IgD-negative memory B cell (primary cell): ENCODE results near the gene DNAJA4. TPM values are rescaled to one million over a fixed set of nuclear protein-coding genes. Genes with fewer than 3 reads are reported as not detected.
A peak's percentile ranks its signal among the peaks of the same experiment; 100 is the strongest.

Source experiments
- H3K27ac Mint-ChIP-seq, 3 donors: one replicate each; pipeline ENCODE4 v1.8.0; 2020 to 2022; ENCODE audit warnings: mild to moderate bottlenecking in 3 of 3, mixed read lengths in 3 of 3, moderate library complexity in 1 of 3
- H3K27me3 Mint-ChIP-seq: one replicate; pipeline ENCODE4 v1.8.0; 2021; ENCODE audit warnings: mixed read lengths
- H3K36me3 Mint-ChIP-seq: one replicate; pipeline ENCODE4 v1.8.0; 2020; ENCODE audit warnings: mild to moderate bottlenecking, mixed read lengths
- H3K4me1 Mint-ChIP-seq, 3 donors: one replicate each; pipeline ENCODE4 v1.8.0; 2020 to 2022; ENCODE audit warnings: mixed read lengths in 3 of 3, mild to moderate bottlenecking in 1 of 3
- H3K4me3 Mint-ChIP-seq, 4 donors: one replicate each; pipeline ENCODE4 v1.8.0; 2020 to 2022; ENCODE audit warnings: mild to moderate bottlenecking in 4 of 4, mixed read lengths in 4 of 4, moderate library complexity in 3 of 4
- H3K9me3 Mint-ChIP-seq, 3 donors: one replicate each; pipeline ENCODE4 v1.8.0; 2020 to 2021; ENCODE audit warnings: mixed read lengths in 3 of 3, mild to moderate bottlenecking in 1 of 3
- polyA plus RNA-seq: library from polyadenylated mRNA; unstranded; fragments of 300-500 nt; fragmentation: Illumina TruSeq; gene quantifications from one replicate; pipeline ENCODE4 v1.2.3, GENCODE V29; 2021

The DNAJA4 gene
- 4.7 TPM for polyA plus RNA-seq

DNA sequence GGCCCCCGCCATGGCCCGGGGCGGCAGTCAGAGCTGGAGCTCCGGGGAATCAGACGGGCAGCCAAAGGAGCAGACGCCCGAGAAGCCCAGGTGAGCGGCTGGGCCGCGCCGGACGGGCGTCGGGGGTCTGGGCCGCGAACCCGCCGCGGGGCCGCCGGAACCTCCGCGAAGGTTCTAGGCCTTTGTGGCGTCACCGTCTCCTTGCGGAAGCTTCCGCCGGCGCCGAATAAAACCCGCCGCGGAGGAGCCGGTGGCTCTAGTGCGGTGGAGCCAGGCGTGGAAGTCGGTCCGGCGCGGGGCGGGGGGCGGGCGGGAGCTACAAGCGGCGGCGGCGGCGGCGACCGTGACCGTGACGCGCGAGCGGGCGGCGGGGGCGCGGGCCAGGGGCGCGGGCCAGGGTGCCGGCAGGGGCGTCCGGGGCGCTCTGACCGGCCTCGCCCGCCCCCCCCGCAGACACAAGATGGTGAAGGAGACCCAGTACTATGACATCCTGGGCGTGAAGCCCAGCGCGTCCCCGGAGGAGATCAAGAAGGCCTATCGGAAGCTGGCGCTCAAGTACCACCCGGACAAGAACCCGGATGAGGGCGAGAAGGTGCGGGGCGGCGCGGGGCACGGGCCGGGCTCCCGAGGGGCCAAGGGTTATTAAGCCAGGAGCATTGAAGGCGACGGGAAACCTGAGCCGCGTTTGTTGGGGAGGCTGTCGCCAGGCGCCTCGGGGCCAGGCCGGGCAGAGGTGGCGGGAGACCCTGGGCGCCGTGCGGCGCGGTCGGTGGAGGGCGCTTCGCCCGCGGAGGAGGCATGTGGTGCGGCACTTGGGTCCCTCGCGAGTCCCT is at the start of gene DNAJA4:
TSS of gene DNAJA4 (plus strand) at position 259 of the 833 bp plus-strand sequence. CDS start at position 461, 202 bp downstream.
- Mint-ChIP-seq H3K4me1 (peaks cover 5 to 15% (median 11%) of the 10 kb centered on the region in 3 donors), H3K9me3 (no peaks in the 10 kb centered on the region), H3K4me3 (peak within 1 kb of the TSS; percentile 84 to 97 (median 89)), H3K27me3 (no peaks in the 10 kb centered on the region), H3K36me3 (no peaks in the 10 kb centered on the region), H3K27ac (peak within 1 kb of the TSS; percentile 70 to 93 (median 88))

GRCh38 chr15:78216276-78217104 is 47.9 kb upstream of the DNAJA4 start:
- Mint-ChIP-seq H3K27ac (peak overlapping the region in 1 of 3 donors; percentile 34), H3K27me3 (peaks cover 17% of the 10 kb centered on the region), H3K36me3 (peaks cover 2% of the 10 kb centered on the region), H3K9me3 (no peaks in the 10 kb centered on the region), H3K4me1 (no peaks in the 10 kb centered on the region), H3K4me3 (peak overlapping the region in 1 of 4 donors; percentile 5)

- H3K4me1 Mint-ChIP-seq, result peaks cover 0 to 2% (median under 1%) of the 10 kb centered on the region in 3 donors
- H3K9me3 Mint-ChIP-seq, result no peaks in the 10 kb centered on the region
- H3K27ac Mint-ChIP-seq, result no peak overlapping the region
- peaks cover 5% of the 10 kb centered on the region for H3K36me3 Mint-ChIP-seq
- H3K4me3 Mint-ChIP-seq, result no peak overlapping the region
- H3K27me3 Mint-ChIP-seq, result no peaks in the 10 kb centered on the region
Measured at GRCh38 chr15:78220713-78221112, 43.6 kb upstream of the DNAJA4 start.

- Mint-ChIP-seq H3K36me3 (peaks cover 5% of the 10 kb centered on the region), H3K4me3 (no peak overlapping the region), H3K9me3 (no peaks in the 10 kb centered on the region), H3K27me3 (no peaks in the 10 kb centered on the region), H3K27ac (no peak overlapping the region), H3K4me1 (peaks cover 0 to 2% (median 2%) of the 10 kb centered on the region in 3 donors)
Measured at GRCh38 chr15:78222745-78223395, 41.5 kb upstream of the DNAJA4 start.

- no peak overlapping the region for H3K4me3 Mint-ChIP-seq
- H3K9me3 Mint-ChIP-seq, result no peaks in the 10 kb centered on the region
Measured at GRCh38 chr15:78223396-78224022, 40.9 kb upstream of the DNAJA4 start.

GRCh38 chr15:78224023-78224411 is 40.3 kb upstream of the DNAJA4 start:
- no peak overlapping the region for H3K4me3 Mint-ChIP-seq
- H3K27me3 Mint-ChIP-seq, result no peaks in the 10 kb centered on the region
- peaks cover 3% of the 10 kb centered on the region for H3K36me3 Mint-ChIP-seq
- peaks cover 0 to 2% (median 2%) of the 10 kb centered on the region in 3 donors for H3K4me1 Mint-ChIP-seq
- no peaks in the 10 kb centered on the region for H3K9me3 Mint-ChIP-seq
- H3K27ac Mint-ChIP-seq, result no peak overlapping the region

More at GRCh38 chr15:78223396-78224022, 40.9 kb upstream of the DNAJA4 start:
- no peaks in the 10 kb centered on the region for H3K27me3 Mint-ChIP-seq
- H3K27ac Mint-ChIP-seq, result no peak overlapping the region
- H3K4me1 Mint-ChIP-seq, result peaks cover 0 to 2% (median 2%) of the 10 kb centered on the region in 3 donors
- H3K36me3 Mint-ChIP-seq, result peaks cover 3% of the 10 kb centered on the region

DNA sequence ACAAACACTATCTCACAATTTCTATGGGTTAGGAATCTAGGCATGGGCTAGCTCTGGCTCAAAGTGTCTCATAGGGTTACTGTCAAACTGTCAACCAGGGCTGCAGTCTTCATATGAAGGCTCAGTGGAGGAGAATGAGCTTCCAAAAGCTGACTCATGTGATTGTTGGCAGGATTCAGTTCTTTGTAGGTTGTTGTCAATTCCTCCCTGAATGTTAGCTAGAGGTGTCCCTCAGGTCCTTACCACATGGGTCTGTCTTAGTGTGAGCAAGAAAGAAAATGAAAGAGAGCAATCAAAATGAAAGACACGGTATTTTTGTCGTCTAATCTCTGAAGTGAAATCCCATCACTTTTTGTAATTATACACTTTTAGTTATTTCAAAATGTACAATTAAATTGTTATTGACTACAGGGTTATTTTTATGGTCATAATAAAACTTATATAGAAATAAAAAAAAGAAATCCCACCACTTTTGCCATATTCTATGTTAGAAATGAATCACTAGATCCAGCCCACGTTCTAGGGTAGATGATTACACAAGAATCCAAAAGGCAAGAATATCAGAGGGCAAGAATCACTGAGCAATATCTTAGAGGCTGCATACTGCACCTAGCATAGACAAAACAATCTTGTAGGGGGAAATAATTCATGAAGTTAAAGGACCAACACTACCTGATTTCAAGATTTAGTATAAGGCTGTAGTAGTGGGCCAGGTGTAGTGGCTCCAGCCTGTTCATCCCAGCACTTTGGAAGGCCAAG is 38.4 kb upstream of the DNAJA4 start:
- no peak overlapping the region for H3K4me3 Mint-ChIP-seq
- no peaks in the 10 kb centered on the region for H3K27me3 Mint-ChIP-seq

GRCh38 chr15:78228356-78228996 is 35.9 kb upstream of the DNAJA4 start:
- Mint-ChIP-seq H3K36me3 (peaks cover 3% of the 10 kb centered on the region), H3K27me3 (peaks cover 3% of the 10 kb centered on the region), H3K9me3 (no peaks in the 10 kb centered on the region), H3K4me1 (peaks cover 0 to 2% (median 2%) of the 10 kb centered on the region in 3 donors), H3K4me3 (no peak overlapping the region), H3K27ac (no peak overlapping the region)

More for the DNA sequence above, 38.4 kb upstream of the DNAJA4 start:
- H3K4me1 Mint-ChIP-seq, result peaks cover 0 to 2% (median 2%) of the 10 kb centered on the region in 3 donors
- peaks cover 3% of the 10 kb centered on the region for H3K36me3 Mint-ChIP-seq
- H3K9me3 Mint-ChIP-seq, result no peaks in the 10 kb centered on the region
- no peak overlapping the region for H3K27ac Mint-ChIP-seq

GRCh38 chr15:78229431-78230406 is 34.6 kb upstream of the DNAJA4 start:
- peaks cover under 1% of the 10 kb centered on the region for H3K36me3 Mint-ChIP-seq
- H3K4me3 Mint-ChIP-seq, result no peak overlapping the region
- no peak overlapping the region for H3K27ac Mint-ChIP-seq
- H3K27me3 Mint-ChIP-seq, result peaks cover 6% of the 10 kb centered on the region
- peaks cover 0 to 2% (median under 1%) of the 10 kb centered on the region in 3 donors for H3K4me1 Mint-ChIP-seq
- H3K9me3 Mint-ChIP-seq, result no peaks in the 10 kb centered on the region

- Mint-ChIP-seq H3K36me3 (no peaks in the 10 kb centered on the region), H3K4me1 (no peaks in the 10 kb centered on the region), H3K9me3 (no peaks in the 10 kb centered on the region)
Measured at GRCh38 chr15:78232951-78233350, 31.4 kb upstream of the DNAJA4 start.

DNA sequence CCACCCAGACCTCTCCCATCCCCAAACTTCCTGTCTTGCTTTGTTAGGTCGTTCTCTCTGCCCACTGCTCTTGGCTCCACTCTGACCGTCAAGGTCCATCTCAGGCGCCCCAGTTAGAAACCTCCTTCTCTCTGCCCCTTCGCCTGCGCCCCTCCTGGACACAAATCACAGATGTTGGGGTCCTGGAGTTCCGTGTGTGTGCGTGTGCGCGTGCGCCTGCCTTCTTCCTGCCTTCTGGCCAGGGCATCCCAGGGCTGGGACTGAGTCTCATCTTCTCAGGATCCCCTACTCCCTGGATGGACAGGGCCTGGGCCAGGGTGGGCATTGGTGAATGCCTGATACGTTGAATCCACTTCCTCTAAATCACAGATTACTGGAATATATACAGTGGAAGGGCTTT is 30.9 kb upstream of the DNAJA4 start:
- no peaks in the 10 kb centered on the region for H3K9me3 Mint-ChIP-seq
- no peaks in the 10 kb centered on the region for H3K36me3 Mint-ChIP-seq
- no peak overlapping the region for H3K27ac Mint-ChIP-seq
- no peaks in the 10 kb centered on the region for H3K4me1 Mint-ChIP-seq
- peaks cover 8% of the 10 kb centered on the region for H3K27me3 Mint-ChIP-seq
- no peak overlapping the region for H3K4me3 Mint-ChIP-seq

More at GRCh38 chr15:78232951-78233350, 31.4 kb upstream of the DNAJA4 start:
- H3K27ac Mint-ChIP-seq, result no peak overlapping the region
- no peak overlapping the region for H3K4me3 Mint-ChIP-seq
- H3K27me3 Mint-ChIP-seq, result peaks cover 8% of the 10 kb centered on the region

- Mint-ChIP-seq H3K36me3 (no peaks in the 10 kb centered on the region), H3K27ac (no peak within 1 kb of the TSS), H3K9me3 (no peaks in the 10 kb centered on the region), H3K27me3 (peaks cover 8% of the 10 kb centered on the region), H3K4me3 (no peak within 1 kb of the TSS), H3K4me1 (no peaks in the 10 kb centered on the region)
Measured at GRCh38 chr15:78234515-78235040, 29.8 kb upstream of the DNAJA4 start, which contains the start of gene ACSBG1. Gene ACSBG1, minus strand, starts transcription at chr15:78234565. Its CDS starts 64 bp downstream, at chr15:78234501.
